NCI-H2107 (cell line): ENCODE measurements around the gene ATAD2B.
"Not testable (repeated sequence)": the region's sequence is repeated elsewhere in the genome, so short reads cannot be mapped to it uniquely, and the experiment has no call there.

Experiments used
- DNase-seq: peaks from one replicate; lab custom pipeline; 2025; lab: John Stamatoyannopoulos, UW

Gene ATAD2B

GRCh38 chr2:23926750-23927571, at the start of gene ATAD2B:
Gene ATAD2B (minus strand): TSS chr2:23927123. CDS start chr2:23926770, 353 bp downstream.
- DNase-seq: peak; percentile 92

GRCh38 chr2:23967846-23968245, 40.9 kb upstream of the ATAD2B start:
- no peak for DNase-seq

GRCh38 chr2:23954325-23955014, 27.5 kb upstream of the ATAD2B start:
- DNase-seq: no peak

GRCh38 chr2:23953625-23954024, 26.7 kb upstream of the ATAD2B start:
- no peak for DNase-seq

- not testable (repeated sequence) for DNase-seq
These were observed 25.6 kb upstream of the ATAD2B start for GRCh38 chr2:23952558-23952957.

- no peak for DNase-seq
These were observed 20.4 kb upstream of the ATAD2B start for GRCh38 chr2:23947350-23947749.

GRCh38 chr2:23944976-23945375, 18.1 kb upstream of the ATAD2B start:
- DNase-seq: no peak

GRCh38 chr2:23944527-23944926, 17.6 kb upstream of the ATAD2B start:
- no peak for DNase-seq

GRCh38 chr2:23943666-23944065, 16.7 kb upstream of the ATAD2B start:
- DNase-seq: no peak

- DNase-seq: no peak
These were observed 14.7 kb upstream of the ATAD2B start for GRCh38 chr2:23941644-23942043.

GRCh38 chr2:23940718-23941620, 14.0 kb upstream of the ATAD2B start:
- no peak for DNase-seq

- peak; percentile 86 for DNase-seq
These were observed 13.2 kb upstream of the ATAD2B start, which contains the start of gene UBXN2A for GRCh38 chr2:23939987-23940717. Gene UBXN2A (plus strand): TSS chr2:23940463. CDS start chr2:23958315, 17,852 bp downstream.

- no peak for DNase-seq
These were observed 7.3 kb upstream of the ATAD2B start for GRCh38 chr2:23934259-23934658.

GRCh38 chr2:23926290-23926749, 603 bp downstream of the ATAD2B start:
- no peak for DNase-seq

- DNase-seq: no peak
These were observed 1.1 kb downstream of the ATAD2B start for GRCh38 chr2:23925702-23926289.

GRCh38 chr2:23924589-23925359, 2.1 kb downstream of the ATAD2B start:
- no peak for DNase-seq

- DNase-seq: no peak
These were observed 8.0 kb downstream of the ATAD2B start for GRCh38 chr2:23918837-23919489.

- DNase-seq: no peak
These were observed 10.1 kb downstream of the ATAD2B start for GRCh38 chr2:23916727-23917405.

- no peak for DNase-seq
These were observed 11.6 kb downstream of the ATAD2B start for GRCh38 chr2:23915327-23915726.
